BE2C (cell line): ENCODE measurements around the gene FALEC.

ENCODE experiments used
- DNase-seq: peaks from one replicate; pipeline ENCODE4 v3.0.0-alpha.2; 2020
- H3K27me3 ChIP-seq: fragments of 250-450 bp; sonication (Bioruptor Pico); 2 replicates; pipeline ENCODE4 v1.5.1; 2020; ENCODE audit warnings: mild to moderate bottlenecking
- H3K36me3 ChIP-seq: fragments of 250-450 bp; sonication (Bioruptor Pico); 2 replicates; pipeline ENCODE4 v1.5.1; 2020; ENCODE audit warnings: mild to moderate bottlenecking
- H3K4me1 ChIP-seq: fragments of 250-450 bp; sonication (Bioruptor Pico); 2 replicates; pipeline ENCODE4 v1.5.1; 2020
- H3K4me3 ChIP-seq: 2 replicates; pipeline ENCODE4 v1.5.1; 2011; ENCODE audit warnings: low read depth, low read length
- H3K9me3 ChIP-seq: fragments of 250-450 bp; sonication (Bioruptor Pico); 2 replicates; pipeline ENCODE4 v1.5.1; 2020
- CTCF ChIP-seq: IDR thresholded peaks from 2 replicates; pipeline ENCODE4 v1.5.1; 2012; ENCODE audit warnings: mild to moderate bottlenecking, low read depth, low read length

Gene FALEC

GRCh38 chr1:150553392-150554085 is 38.0 kb downstream of the FALEC start:
- no peak for TF ChIP-seq CTCF
- H3K4me1 ChIP-seq: peaks cover 8% of the 10 kb centered on the region

GRCh38 chr1:150554086-150554452 is 38.5 kb downstream of the FALEC start:
- no peaks in the 10 kb centered on the region for H3K36me3 ChIP-seq
- TF ChIP-seq CTCF: no peak
- peaks cover 8% of the 10 kb centered on the region for H3K4me1 ChIP-seq

More at GRCh38 chr1:150553392-150554085, 38.0 kb downstream of the FALEC start:
- Histone ChIP-seq H3K36me3 (no peaks in the 10 kb centered on the region), H3K27me3 (no peaks in the 10 kb centered on the region), H3K4me3 (no peak overlapping the region), H3K9me3 (no peaks in the 10 kb centered on the region)
- no peak for DNase-seq

GRCh38 chr1:150555198-150555970 is 39.8 kb downstream of the FALEC start:
- peaks cover 8% of the 10 kb centered on the region for H3K4me1 ChIP-seq
- no peaks in the 10 kb centered on the region for H3K27me3 ChIP-seq
- no peaks in the 10 kb centered on the region for H3K36me3 ChIP-seq
- TF ChIP-seq CTCF: no peak
- DNase-seq: no peak
- no peaks in the 10 kb centered on the region for H3K9me3 ChIP-seq
- H3K4me3 ChIP-seq: no peak overlapping the region

More at GRCh38 chr1:150554086-150554452, 38.5 kb downstream of the FALEC start:
- H3K9me3 ChIP-seq: no peaks in the 10 kb centered on the region
- H3K4me3 ChIP-seq: no peak overlapping the region
- no peak for DNase-seq
- H3K27me3 ChIP-seq: no peaks in the 10 kb centered on the region

- Histone ChIP-seq H3K9me3 (no peaks in the 10 kb centered on the region), H3K36me3 (no peaks in the 10 kb centered on the region), H3K27me3 (no peaks in the 10 kb centered on the region), H3K4me3 (no peak overlapping the region), H3K4me1 (peaks cover 8% of the 10 kb centered on the region)
- no peak for TF ChIP-seq CTCF
- DNase-seq: no peak
These were observed 40.7 kb downstream of the FALEC start for GRCh38 chr1:150555971-150556865.

GRCh38 chr1:150557065-150557600 is 41.6 kb downstream of the FALEC start:
- DNase-seq: no peak
- Histone ChIP-seq H3K4me1 (peaks cover 6% of the 10 kb centered on the region), H3K9me3 (no peaks in the 10 kb centered on the region), H3K4me3 (no peak overlapping the region), H3K36me3 (no peaks in the 10 kb centered on the region), H3K27me3 (no peaks in the 10 kb centered on the region)
- no peak for TF ChIP-seq CTCF
